ENCODE data around the gene FGF12.
A peak's percentile ranks its signal among the peaks of the same experiment; 100 is the strongest.

FGF12 gene

DNA sequence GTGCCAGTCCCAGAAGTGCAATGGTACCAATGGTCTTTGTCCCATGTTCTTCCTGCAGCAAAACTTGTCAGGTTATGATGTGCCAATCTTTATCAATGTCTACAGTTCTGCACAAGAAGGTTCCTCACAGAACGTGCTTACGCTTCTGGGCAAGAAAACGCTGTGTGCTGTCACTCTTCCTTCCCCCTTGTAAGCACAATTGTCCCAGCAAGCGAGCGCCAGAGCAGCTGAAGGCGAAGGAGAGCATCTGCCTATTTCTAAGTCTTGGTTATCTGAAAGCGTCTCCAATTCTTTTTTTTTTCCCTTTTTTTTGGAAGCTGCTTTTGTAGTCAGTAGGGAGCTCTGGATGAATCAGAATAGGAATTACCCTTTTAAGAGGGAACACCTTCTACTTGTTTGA is 514.4 kb downstream of the FGF12 start:
- Histone ChIP-seq H4K20me1 (ENCODE audit: insufficient read depth, low read length) (no peaks in the 10 kb centered on the region), H2AFZ (ENCODE audit: low read depth, low read length) (no peak overlapping the region), H3K9ac (ENCODE audit: low read length) (no peak overlapping the region), H3K4me1 (ENCODE audit: low read length) (peaks cover 4% of the 10 kb centered on the region), H3K79me2 (ENCODE audit: low read length) (no peaks in the 10 kb centered on the region), H3K9me3 (ENCODE audit: insufficient read depth, low read length) (no peaks in the 10 kb centered on the region), H3K36me3 (replicated peaks; ENCODE audit: low read depth, low read length) (no peaks in the 10 kb centered on the region), H3K27me3 (ENCODE audit: low read depth, low read length) (no peaks in the 10 kb centered on the region), H3K4me3 (ENCODE audit: low read length) (no peak overlapping the region), H3K4me2 (ENCODE audit: low read length) (no peak overlapping the region), H3K27ac (ENCODE audit: low read length) (no peak overlapping the region)
- TF ChIP-seq EZH2phosphoT487 (IDR thresholded peaks at IDR 0.05; ENCODE audit: low read depth) = no peak
- TF ChIP-seq, protein P1, sequence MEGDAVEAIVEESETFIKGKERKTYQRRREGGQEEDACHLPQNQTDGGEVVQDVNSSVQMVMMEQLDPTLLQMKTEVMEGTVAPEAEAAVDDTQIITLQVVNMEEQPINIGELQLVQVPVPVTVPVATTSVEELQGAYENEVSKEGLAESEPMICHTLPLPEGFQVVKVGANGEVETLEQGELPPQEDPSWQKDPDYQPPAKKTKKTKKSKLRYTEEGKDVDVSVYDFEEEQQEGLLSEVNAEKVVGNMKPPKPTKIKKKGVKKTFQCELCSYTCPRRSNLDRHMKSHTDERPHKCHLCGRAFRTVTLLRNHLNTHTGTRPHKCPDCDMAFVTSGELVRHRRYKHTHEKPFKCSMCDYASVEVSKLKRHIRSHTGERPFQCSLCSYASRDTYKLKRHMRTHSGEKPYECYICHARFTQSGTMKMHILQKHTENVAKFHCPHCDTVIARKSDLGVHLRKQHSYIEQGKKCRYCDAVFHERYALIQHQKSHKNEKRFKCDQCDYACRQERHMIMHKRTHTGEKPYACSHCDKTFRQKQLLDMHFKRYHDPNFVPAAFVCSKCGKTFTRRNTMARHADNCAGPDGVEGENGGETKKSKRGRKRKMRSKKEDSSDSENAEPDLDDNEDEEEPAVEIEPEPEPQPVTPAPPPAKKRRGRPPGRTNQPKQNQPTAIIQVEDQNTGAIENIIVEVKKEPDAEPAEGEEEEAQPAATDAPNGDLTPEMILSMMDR (IDR thresholded peaks at IDR 0.05; ENCODE audit: low read depth, low read length) = no peak

- no peak overlapping the region for H3K27ac ChIP-seq (ENCODE audit: low read length)
- TF ChIP-seq, protein P1 (IDR thresholded peaks at IDR 0.05; ENCODE audit: low read depth, low read length) = peak; percentile 55
- no peak for TF ChIP-seq EZH2phosphoT487 (IDR thresholded peaks at IDR 0.05; ENCODE audit: low read depth)
- no peak overlapping the region for H3K4me3 ChIP-seq (ENCODE audit: low read length)
- no peak overlapping the region for H3K4me2 ChIP-seq (ENCODE audit: low read length)
- H3K27me3 ChIP-seq (ENCODE audit: low read depth, low read length) = no peaks in the 10 kb centered on the region
- no peaks in the 10 kb centered on the region for H3K9me3 ChIP-seq (ENCODE audit: insufficient read depth, low read length)
- no peaks in the 10 kb centered on the region for H3K36me3 ChIP-seq (replicated peaks; ENCODE audit: low read depth, low read length)
- no peaks in the 10 kb centered on the region for H4K20me1 ChIP-seq (ENCODE audit: insufficient read depth, low read length)
- H3K4me1 ChIP-seq (ENCODE audit: low read length) = peaks cover 4% of the 10 kb centered on the region
- no peak overlapping the region for H2AFZ ChIP-seq (ENCODE audit: low read depth, low read length)
- no peaks in the 10 kb centered on the region for H3K79me2 ChIP-seq (ENCODE audit: low read length)
- H3K9ac ChIP-seq (ENCODE audit: low read length) = no peak overlapping the region
Measured at GRCh38 chr3:192212335-192212734, 515.0 kb downstream of the FGF12 start.

- Histone ChIP-seq H3K27me3 (ENCODE audit: low read depth, low read length) (no peaks in the 10 kb centered on the region), H3K4me3 (ENCODE audit: low read length) (no peak overlapping the region), H3K4me2 (ENCODE audit: low read length) (no peak overlapping the region), H3K27ac (ENCODE audit: low read length) (no peak overlapping the region), H3K79me2 (ENCODE audit: low read length) (no peaks in the 10 kb centered on the region), H3K9me3 (ENCODE audit: insufficient read depth, low read length) (no peaks in the 10 kb centered on the region), H4K20me1 (ENCODE audit: insufficient read depth, low read length) (no peaks in the 10 kb centered on the region), H2AFZ (ENCODE audit: low read depth, low read length) (no peak overlapping the region), H3K36me3 (replicated peaks; ENCODE audit: low read depth, low read length) (no peaks in the 10 kb centered on the region), H3K9ac (ENCODE audit: low read length) (no peak overlapping the region), H3K4me1 (ENCODE audit: low read length) (no peaks in the 10 kb centered on the region)
- TF ChIP-seq EZH2phosphoT487 (IDR thresholded peaks at IDR 0.05; ENCODE audit: low read depth) = no peak
- TF ChIP-seq, protein P1 (IDR thresholded peaks at IDR 0.05; ENCODE audit: low read depth, low read length) = no peak
Measured at GRCh38 chr3:192207651-192208050, 519.7 kb downstream of the FGF12 start.

- Histone ChIP-seq H2AFZ (ENCODE audit: low read depth, low read length) (no peak overlapping the region), H3K4me1 (ENCODE audit: low read length) (no peaks in the 10 kb centered on the region), H4K20me1 (ENCODE audit: insufficient read depth, low read length) (no peaks in the 10 kb centered on the region), H3K9me3 (ENCODE audit: insufficient read depth, low read length) (no peaks in the 10 kb centered on the region), H3K27me3 (ENCODE audit: low read depth, low read length) (no peaks in the 10 kb centered on the region), H3K9ac (ENCODE audit: low read length) (no peak overlapping the region), H3K79me2 (ENCODE audit: low read length) (no peaks in the 10 kb centered on the region), H3K4me2 (ENCODE audit: low read length) (no peak overlapping the region), H3K36me3 (replicated peaks; ENCODE audit: low read depth, low read length) (no peaks in the 10 kb centered on the region), H3K27ac (ENCODE audit: low read length) (no peak overlapping the region), H3K4me3 (ENCODE audit: low read length) (no peak overlapping the region)
- TF ChIP-seq EZH2phosphoT487 (IDR thresholded peaks at IDR 0.05; ENCODE audit: low read depth) = no peak
- TF ChIP-seq, protein P1 (IDR thresholded peaks at IDR 0.05; ENCODE audit: low read depth, low read length) = no peak
Measured at GRCh38 chr3:192207239-192207638, 520.1 kb downstream of the FGF12 start.

Data from OCI-LY3 (cell line).